CD4-positive, alpha-beta T cell treated with Interleukin-10 for 1 hour (primary cell): Measurements from ENCODE around the gene RASGRP2.

Source experiments
- DNase-seq: peaks from one replicate; pipeline ENCODE4 v3.0.0-alpha.2; 2020

The RASGRP2 gene

GRCh38 chr11:64743591-64744543, at the start of gene RASGRP2:
RASGRP2 (minus strand) TSS chr11:64744142; CDS start chr11:64742866, 1,276 bp downstream.
- DNase-seq: peak; percentile 89

DNA sequence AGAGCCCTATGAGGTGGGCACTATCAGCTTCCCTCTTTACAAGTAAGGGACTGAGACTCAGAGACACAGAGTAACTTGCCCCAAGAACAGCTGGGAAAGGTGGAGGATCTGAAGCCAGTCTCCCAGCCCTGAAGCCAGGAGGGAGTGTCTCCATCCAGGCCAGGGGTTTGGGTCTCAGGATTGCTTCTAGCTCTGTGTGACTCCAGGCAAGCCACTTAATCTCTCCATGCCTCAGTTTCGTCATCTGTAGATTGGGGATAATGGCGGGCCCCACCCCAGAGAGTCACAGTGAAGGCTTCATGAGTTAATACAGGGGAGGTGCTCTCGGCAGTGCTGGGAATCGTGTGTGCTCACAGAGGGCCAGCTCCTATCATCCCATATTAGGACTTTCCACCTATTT, 48.5 kb upstream of the RASGRP2 start:
- no peak for DNase-seq

DNA sequence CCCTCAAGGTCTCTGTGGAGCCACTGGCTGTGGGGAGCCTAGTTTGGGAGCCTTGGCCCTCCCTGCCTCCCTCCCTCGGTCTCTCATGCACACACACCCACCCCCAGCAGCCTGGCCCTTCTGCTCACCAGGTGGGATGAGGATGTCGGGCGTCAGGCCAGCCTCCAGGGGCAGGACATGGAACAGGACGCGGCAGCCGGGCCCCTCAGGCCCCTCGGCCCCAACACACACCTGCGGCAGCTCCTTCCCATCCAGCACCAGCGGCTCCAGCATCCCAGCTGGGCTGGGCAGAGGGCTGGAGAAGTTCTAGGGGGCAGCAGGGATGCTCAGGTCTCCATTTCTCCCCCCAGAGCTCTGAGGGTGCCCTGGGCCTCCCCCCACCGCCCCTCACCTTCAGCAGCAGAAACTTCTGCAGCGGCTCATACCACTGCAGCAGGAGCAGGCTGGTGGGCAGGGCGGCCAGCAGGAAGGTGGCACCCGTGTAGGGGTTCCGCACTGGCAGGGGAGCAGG, 47.9 kb upstream of the RASGRP2 start:
- DNase-seq: no peak

- no peak for DNase-seq
Observed at GRCh38 chr11:64790205-64791095, 46.5 kb upstream of the RASGRP2 start.

DNA sequence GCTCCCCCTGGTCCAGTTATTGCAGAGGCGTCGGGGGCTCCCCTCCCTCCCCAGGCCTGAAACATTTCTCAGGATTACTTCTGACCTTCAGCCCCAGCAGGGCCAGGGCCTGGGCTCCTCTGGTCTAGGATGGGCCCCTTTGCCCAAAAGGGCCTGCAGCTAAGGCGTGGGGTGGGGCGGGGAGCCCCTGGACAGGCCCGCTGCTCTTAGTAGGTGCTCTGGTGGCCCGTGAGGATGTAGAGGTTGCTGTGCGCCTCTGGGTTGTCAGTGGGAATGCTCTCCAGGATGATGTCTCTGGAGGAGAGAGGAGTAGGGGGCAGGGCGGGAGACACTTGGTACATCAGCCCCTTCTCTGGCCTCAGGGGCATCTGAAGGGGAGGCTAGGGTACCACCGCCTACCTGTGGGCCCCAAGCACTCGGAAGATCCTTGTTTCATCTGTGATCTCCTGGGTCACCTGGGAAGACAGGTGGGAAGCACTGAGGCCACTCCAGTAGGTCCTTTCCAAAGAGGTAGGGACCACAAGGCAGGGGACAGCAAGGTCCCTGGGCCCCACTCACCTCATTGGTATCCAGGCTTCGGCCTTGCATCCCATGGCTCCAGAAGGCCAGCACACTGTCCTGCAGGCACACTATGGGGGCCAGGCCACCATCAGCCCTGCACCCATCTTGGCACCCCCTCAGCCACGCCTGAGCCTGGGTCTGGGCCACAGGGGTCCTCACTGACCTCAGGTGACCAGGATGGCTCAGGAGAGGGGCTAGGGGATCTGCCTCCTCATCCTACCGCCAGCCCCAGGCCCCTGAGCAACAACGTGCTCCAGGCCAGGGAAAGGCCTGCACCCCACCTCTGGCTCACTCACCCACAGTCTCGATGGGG, 45.6 kb upstream of the RASGRP2 start:
- DNase-seq: no peak

DNA sequence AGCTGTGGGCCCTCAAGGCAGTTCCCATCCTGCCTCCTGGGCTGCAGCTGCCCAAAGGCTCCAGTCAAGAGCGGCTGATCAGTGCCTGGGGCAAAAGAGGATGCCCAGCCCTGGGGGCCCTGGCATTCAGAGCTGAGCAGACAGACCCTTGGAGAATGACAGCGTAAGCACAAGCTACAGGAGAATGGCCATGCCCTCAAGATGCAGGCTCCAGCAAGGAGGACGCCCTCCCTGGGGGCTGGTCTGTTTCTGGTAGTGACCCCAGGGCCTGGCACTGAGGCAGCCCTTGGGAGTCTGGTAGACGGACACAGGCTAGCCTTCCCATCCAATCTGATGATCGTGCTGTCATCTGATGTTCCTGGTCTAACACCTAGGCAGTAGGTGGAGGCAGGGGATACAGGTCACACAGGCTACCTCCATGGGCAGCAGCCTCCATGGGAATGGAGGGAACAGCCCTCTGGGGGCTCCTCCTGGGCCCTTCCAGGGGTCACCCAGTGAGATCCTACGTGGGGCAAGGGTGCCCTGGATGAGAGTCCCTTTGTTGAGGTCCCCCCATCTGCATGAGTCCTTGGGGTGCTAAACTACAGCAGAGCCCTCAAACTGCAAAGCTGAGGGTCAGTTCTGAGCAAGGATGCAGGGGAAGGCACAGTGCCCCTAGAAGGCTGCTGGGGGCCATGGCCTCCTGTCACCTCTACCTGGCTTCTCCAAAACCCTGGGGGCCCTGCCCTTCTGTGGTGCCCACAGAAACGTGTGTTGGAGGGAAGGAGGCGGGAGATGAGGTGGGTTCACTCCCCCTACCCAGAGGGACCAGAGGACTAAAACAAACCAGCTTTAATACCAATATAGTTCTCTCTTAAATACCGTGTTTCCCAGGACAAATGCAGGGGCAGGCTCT, 44.6 kb upstream of the RASGRP2 start:
- DNase-seq: no peak

DNA sequence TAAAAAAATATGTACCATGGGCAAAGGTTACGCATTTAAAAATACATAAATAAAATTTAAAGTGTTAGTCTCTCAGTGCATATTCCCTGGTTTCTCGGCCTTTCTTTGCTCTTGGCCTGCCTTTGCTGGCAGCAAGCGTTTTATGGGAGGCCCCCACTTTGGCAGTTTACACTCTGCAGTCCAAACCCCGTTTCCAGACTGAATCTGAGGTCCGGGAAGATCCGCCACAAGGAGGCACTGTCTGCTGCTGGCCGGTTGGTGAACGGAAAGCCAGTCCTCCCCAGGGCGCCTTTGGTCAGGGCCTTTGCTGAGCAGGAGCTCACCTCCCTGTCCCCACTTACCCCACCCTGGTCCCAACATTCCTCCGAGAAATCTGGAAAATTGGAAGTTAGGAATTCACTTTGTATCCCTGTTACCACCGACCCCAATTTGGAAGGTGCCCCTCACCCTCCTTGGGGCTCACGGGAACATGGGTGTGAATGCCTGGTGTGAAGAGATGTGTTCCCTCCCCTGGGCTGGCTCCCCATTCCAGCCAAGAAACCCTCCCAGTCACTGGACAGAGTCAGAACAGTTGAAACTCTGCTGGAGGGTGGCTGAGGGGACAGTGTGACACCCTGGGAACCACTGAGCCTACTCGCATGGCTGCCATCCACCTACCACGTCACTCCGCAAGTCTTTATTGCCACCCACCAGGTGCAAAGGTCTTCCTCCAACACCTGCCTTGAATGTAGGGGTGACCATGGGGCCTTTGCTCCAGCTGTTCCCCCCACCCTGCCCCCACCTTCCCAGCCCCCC, 43.8 kb upstream of the RASGRP2 start:
- DNase-seq: peak; percentile 73

DNA sequence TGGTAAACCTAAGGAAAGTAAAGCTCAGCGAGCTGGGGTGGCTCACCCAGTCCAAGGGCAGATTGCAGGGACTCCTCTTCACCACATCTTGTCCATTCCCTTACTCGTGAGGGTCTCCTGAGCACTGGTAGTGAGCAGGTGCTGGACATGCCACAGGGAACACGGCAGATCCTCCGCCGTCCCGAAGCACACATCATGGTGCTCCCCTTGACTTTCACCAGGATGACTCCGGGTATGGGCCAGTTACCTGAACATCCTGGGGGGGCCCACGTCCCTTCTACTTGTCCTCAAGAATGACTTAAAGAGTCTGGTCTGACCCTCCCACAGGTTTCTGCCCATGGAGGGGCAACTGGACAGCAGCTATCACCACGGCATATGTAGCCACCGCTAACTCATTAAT, 42.4 kb upstream of the RASGRP2 start:
- no peak for DNase-seq

DNA sequence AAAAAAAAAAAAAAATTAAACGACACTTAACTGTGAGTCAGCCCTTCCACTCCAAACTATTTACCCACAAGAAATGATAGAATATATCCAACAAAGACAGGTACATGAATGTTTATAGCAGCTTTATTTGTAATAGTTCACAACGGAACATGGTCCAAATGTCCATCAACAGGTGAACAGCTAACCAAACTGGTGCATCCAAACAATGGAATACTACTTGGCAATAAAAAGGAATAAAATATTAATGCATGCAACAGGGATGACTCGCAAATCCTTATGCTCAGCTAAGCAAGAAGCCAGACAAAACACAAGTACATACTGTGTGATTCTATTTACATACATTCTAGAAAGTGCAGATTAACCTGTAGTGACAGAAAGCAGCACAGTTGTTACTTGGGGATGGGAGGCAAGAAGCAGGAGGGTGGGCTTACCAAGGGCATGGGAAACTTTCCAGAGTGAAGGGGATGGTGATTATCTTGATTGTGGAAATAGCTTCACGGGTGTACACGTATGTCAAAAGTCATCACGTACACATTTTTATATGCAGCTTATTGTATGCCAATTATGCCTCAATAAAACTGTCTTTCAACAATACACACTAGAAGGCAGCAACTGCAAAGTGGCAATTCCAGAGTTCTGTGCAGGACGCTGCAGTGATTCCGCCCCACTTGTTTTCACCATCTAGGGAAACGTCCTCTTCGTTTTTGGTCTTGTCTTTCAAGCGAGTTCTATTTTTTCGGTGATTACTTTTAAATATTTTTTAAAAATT, 41.1 kb upstream of the RASGRP2 start:
- DNase-seq: no peak

GRCh38 chr11:64778473-64779298, 34.7 kb upstream of the RASGRP2 start, which contains the start of gene SF1:
SF1 (minus strand) TSS chr11:64778542; CDS start chr11:64778392, 150 bp downstream.
- DNase-seq: peak; percentile 100

DNA sequence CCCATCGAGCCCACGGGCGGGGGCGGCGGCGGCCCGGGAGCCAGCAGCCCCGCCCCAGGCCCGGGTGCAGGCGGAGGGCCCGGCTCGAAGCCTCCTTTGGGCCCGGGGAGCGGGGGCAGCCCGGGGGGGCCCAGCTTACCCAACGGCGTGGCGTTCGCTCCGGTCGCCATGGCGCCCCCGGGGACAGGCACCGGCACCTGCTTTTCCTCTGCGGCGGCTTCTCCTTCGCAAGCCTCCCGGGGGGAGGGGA, 34.2 kb upstream of the RASGRP2 start:
- DNase-seq: no peak

GRCh38 chr11:64777449-64778222, 33.7 kb upstream of the RASGRP2 start:
- DNase-seq: peak; percentile 82

- no peak for DNase-seq
Observed at GRCh38 chr11:64776875-64777274, 32.9 kb upstream of the RASGRP2 start.

DNA sequence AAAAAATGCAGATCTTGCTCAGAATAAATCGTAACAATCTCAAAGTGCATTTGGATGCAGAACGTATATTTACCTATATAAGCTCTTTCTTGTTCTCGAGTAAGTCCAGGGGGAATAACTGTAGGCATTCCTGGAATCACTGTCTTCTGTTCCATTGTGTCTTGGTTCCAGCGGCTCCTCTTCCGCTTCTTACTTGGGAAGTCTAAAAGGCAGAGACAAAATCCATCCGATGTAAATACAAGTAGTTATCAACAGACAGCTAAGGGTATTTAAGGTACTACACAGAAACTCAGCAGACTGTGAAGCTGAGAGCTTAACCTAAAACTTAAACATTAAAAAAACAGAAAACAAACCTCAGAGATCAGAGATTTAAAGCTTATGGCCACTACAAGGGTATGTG, 32.5 kb upstream of the RASGRP2 start:
- no peak for DNase-seq

GRCh38 chr11:64774144-64774543, 30.2 kb upstream of the RASGRP2 start:
- DNase-seq: no peak

- DNase-seq: no peak
Observed at GRCh38 chr11:64772303-64773018, 28.5 kb upstream of the RASGRP2 start.

- no peak for DNase-seq
Observed at GRCh38 chr11:64771861-64772260, 27.9 kb upstream of the RASGRP2 start.
